SK-N-SH treated with all-trans-retinoic acid at 6 μM for 48 hours (cell line): ENCODE measurements around the gene MRPL42.

Experiments used
- ARNTL ChIP-seq: fragments of 450-650 bp; formaldehyde crosslinking; IDR thresholded peaks from 2 replicates; pipeline ENCODE4 v1.5.0; 2020; ENCODE audit warnings: low read depth, mild to moderate bottlenecking, moderate library complexity, borderline replicate concordance
- ISL1 ChIP-seq: fragments of 250-450 bp; sonication (Bioruptor Pico); IDR thresholded peaks from 2 replicates; pipeline ENCODE4 v2.1.2; 2022; ENCODE audit warnings: mild to moderate bottlenecking, moderate library complexity
- SNAI2 ChIP-seq: fragments of 250-450 bp; sonication (Bioruptor Pico); IDR thresholded peaks from 2 replicates; pipeline ENCODE4 v1.5.0; 2020; ENCODE audit warnings: mild to moderate bottlenecking, moderate library complexity
- TCF4 ChIP-seq: fragments of 250-450 bp; sonication (Bioruptor Pico); IDR thresholded peaks from 2 replicates; pipeline ENCODE4 v1.8.0; 2021; ENCODE audit warnings: mild to moderate bottlenecking, moderate library complexity, borderline replicate concordance

- TF ChIP-seq TCF4 (CRISPR knock-in tag) = no peak
- TF ChIP-seq ARNTL (CRISPR knock-in tag) = no peak
- no peak for TF ChIP-seq SNAI2
- TF ChIP-seq ISL1 (CRISPR knock-in tag) = no peak
Observed at GRCh38 chr12:93476555-93476954, 9.2 kb downstream of the MRPL42 start.
